Liver (tissue), 9 donors: ENCODE measurements around the gene PLAAT4. TPM values are rescaled to one million over a fixed set of nuclear protein-coding genes. Genes with fewer than 3 reads are reported as not detected.

Source experiments
- DNase-seq: peaks from one replicate; pipeline ENCODE4 v3.0.0-alpha.2; 2017; ENCODE audit warnings: low spot score
- H3K27ac ChIP-seq, 2 donors: one replicate each; pipeline ENCODE4 v1.7.0; 2013; ENCODE audit warnings: inconsistent platforms in 2 of 2, low read length in 2 of 2, control low read depth in 1 of 2, low read depth in 1 of 2, mild to moderate bottlenecking in 1 of 2
- H3K27me3 ChIP-seq, 4 donors: one replicate each; pipeline versions ENCODE4 v1.6.1 to v1.7.0; 2013; ENCODE audit warnings: low read length in 3 of 4, inconsistent platforms in 1 of 4, mild to moderate bottlenecking in 1 of 4, moderate library complexity in 1 of 4; ENCODE audit not compliant: control insufficient read depth in 4 of 4, insufficient read depth in 4 of 4
- H3K36me3 ChIP-seq, 4 donors: one replicate each; pipeline versions ENCODE4 v1.6.1 to v1.7.0; 2013; ENCODE audit warnings: low read length in 3 of 4, mild to moderate bottlenecking in 3 of 4, low read depth in 1 of 4, moderate library complexity in 1 of 4; ENCODE audit not compliant: control insufficient read depth in 4 of 4, insufficient read depth in 3 of 4
- H3K4me1 ChIP-seq, 4 donors: one replicate each; pipeline versions ENCODE4 v1.6.1 to v1.7.0; 2013; ENCODE audit warnings: low read length in 3 of 4, mild to moderate bottlenecking in 3 of 4, moderate library complexity in 1 of 4; ENCODE audit not compliant: control insufficient read depth in 4 of 4, insufficient read depth in 4 of 4
- H3K4me3 ChIP-seq, 3 donors: one replicate each; pipeline versions ENCODE4 v1.6.1 to v1.7.0; 2013; ENCODE audit warnings: low read length in 3 of 3, control low read depth in 1 of 3, low read depth in 1 of 3, mild to moderate bottlenecking in 1 of 3
- H3K9ac ChIP-seq, 2 donors: one replicate each; pipeline ENCODE4 v1.7.0; 2013; ENCODE audit warnings: low read length in 2 of 2, mild to moderate bottlenecking in 2 of 2, moderate library complexity in 2 of 2, control low read depth in 1 of 2, low read depth in 1 of 2
- H3K9me3 ChIP-seq, 4 donors: one replicate each; pipeline versions ENCODE4 v1.6.1 to v1.7.0; 2013; ENCODE audit warnings: low read length in 3 of 4; ENCODE audit not compliant: control insufficient read depth in 4 of 4
- EGR1 ChIP-seq, 2 donors: IDR thresholded peaks; 2 replicates each; pipeline ENCODE4 v1.6.1; 2016 to 2018; ENCODE audit warnings: antibody characterized with exemption in 2 of 2, low read depth in 2 of 2
- FOXA1 ChIP-seq: IDR thresholded peaks from 2 replicates; pipeline ENCODE4 v1.6.1; 2016; ENCODE audit warnings: antibody characterized with exemption
- FOXA2 ChIP-seq: IDR thresholded peaks from 2 replicates; pipeline ENCODE4 v1.6.1; 2016; ENCODE audit warnings: antibody characterized with exemption
- GABPA ChIP-seq, 2 donors: IDR thresholded peaks in 1 of 2; conservative IDR thresholded peaks in 1 of 2; 2 replicates each; pipeline ENCODE4 v1.6.1; 2016; ENCODE audit warnings: antibody characterized with exemption in 2 of 2, mild to moderate bottlenecking in 1 of 2, moderate library complexity in 1 of 2
- HNF4A ChIP-seq, 2 donors: conservative IDR thresholded peaks; 2 replicates each; pipeline ENCODE4 v1.6.1; 2016; ENCODE audit warnings: antibody characterized with exemption in 2 of 2, mild to moderate bottlenecking in 2 of 2
- HNF4G ChIP-seq: IDR thresholded peaks from 2 replicates; pipeline ENCODE4 v1.6.1; 2016; ENCODE audit warnings: antibody characterized with exemption
- NR2F2 ChIP-seq: IDR thresholded peaks from 2 replicates; pipeline ENCODE4 v1.6.1; 2016; ENCODE audit warnings: antibody characterized with exemption
- RAD21 ChIP-seq, 2 donors: IDR thresholded peaks; 2 replicates each; pipeline ENCODE4 v1.6.1; 2016; ENCODE audit warnings: antibody characterized with exemption in 2 of 2, mild to moderate bottlenecking in 2 of 2
- RXRA ChIP-seq, 2 donors: IDR thresholded peaks; 2 replicates each; pipeline ENCODE4 v1.6.1; 2017 to 2018; ENCODE audit warnings: antibody characterized with exemption in 2 of 2, mild to moderate bottlenecking in 1 of 2
- TAF1 ChIP-seq: conservative IDR thresholded peaks from 2 replicates; pipeline ENCODE4 v1.6.1; 2016; ENCODE audit warnings: antibody characterized with exemption, mild to moderate bottlenecking
- YY1 ChIP-seq: IDR thresholded peaks from 2 replicates; pipeline ENCODE4 v1.6.1; 2016; ENCODE audit warnings: antibody characterized with exemption, mild to moderate bottlenecking
- WGBS: extraction: QIAGEN DNeasy Blood & Tissue Kit; methylation state at CpG from one replicate; pipeline ENCODE4 v1.1.7; 2013; 5-methylcytosine and 5-hydroxymethylcytosine counted together
- polyA plus RNA-seq, 2 donors: library from polyadenylated mRNA; stranded (reverse) in 1 of 2; unstranded in 1 of 2; fragments of 200-250 nt in 1 of 2; fragments of >200 nt in 1 of 2; fragmentation: Nextera tagmentation in 1 of 2; extraction: Ambion mirVana in 1 of 2; gene quantifications; one replicate each; pipeline versions ENCODE4 v1.2.1 to v1.2.3, GENCODE V29; 2013 to 2015
- total RNA-seq, 2 donors: library from RNA; depleted of rRNA; stranded (reverse); fragments of >200 nt; gene quantifications; one replicate each; pipeline ENCODE4 v1.2.3, GENCODE V29; 2014
- TF ChIP-seq, protein P1 (sequence below): IDR thresholded peaks from 2 replicates; pipeline ENCODE4 v1.6.1; 2016; ENCODE audit warnings: antibody characterized with exemption
- TF ChIP-seq, protein P2 (sequence below): IDR thresholded peaks from 2 replicates; pipeline ENCODE4 v1.6.1; 2016; ENCODE audit warnings: antibody characterized with exemption
- TF ChIP-seq, protein P3 (sequence below): fragments of 150-350 bp; IDR thresholded peaks from 2 replicates; pipeline ENCODE4 v1.5.1; 2017; ENCODE audit warnings: improper control_type of control experiment, low read depth, low read length; ENCODE audit not compliant: missing input control
- TF ChIP-seq, protein P4 (sequence below): IDR thresholded peaks from 2 replicates; pipeline ENCODE4 v1.6.1; 2016; ENCODE audit warnings: antibody characterized with exemption
- donor health status: healthy.
- donor health status: healthy.
- donor health status: healthy.
- donor health status: healthy.
- donor health status: healthy.

The PLAAT4 gene
- total and polyA plus RNA-seq, 4 donors: 4.4 to 86.4 (median 44.8) TPM

DNA sequence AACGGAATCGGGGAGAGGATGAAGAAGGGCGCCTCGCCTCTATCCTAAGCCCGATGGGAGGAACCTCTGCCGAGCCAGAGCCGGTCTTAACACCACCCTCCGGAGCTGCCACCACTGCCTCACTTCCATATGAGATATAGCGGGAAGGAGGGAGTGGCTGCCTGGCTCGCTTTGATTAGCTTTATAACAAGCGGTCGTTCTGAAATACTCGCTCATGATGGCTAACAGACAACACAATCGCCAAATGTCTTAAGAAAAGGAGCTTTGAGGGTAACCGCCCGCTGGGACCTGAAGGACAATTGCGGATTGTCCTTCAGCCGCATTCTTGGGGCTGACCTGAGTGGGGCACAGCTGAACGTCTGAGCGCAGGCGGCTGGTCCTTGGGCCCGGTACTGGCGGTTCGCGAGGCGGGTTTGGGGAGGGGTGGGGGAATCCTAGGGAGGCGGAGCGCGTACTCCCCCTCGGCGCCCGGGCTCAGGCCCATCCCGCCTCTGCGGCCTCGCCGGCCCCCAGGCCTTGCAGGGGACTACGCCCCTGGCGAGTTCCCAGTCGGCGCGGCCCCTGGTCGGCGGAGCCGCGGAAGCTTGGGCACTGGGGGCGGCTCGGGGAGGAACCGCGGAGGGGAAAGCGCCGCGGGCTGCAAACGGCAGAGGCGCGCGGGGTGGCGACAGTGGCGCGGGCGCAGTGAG lies 45.9 kb upstream of the PLAAT4 start, which contains the start of gene PLAAT5:
PLAAT5 (minus strand) TSS at position 617 of the 689 bp plus-strand sequence; CDS start at position 484, 133 bp downstream.
- TF ChIP-seq, protein P1, sequence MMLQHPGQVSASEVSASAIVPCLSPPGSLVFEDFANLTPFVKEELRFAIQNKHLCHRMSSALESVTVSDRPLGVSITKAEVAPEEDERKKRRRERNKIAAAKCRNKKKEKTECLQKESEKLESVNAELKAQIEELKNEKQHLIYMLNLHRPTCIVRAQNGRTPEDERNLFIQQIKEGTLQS: no peak
- TF ChIP-seq TAF1: no peak
- peak; percentile 63 for DNase-seq
- Histone ChIP-seq H3K9me3 (no peaks in the 10 kb centered on the region), H3K27ac (no peak within 1 kb of the TSS), H3K4me3 (peak within 1 kb of the TSS; percentile 13 to 53 (median 24)), H3K4me1 (peaks cover 3 to 26% (median 22%) of the 10 kb centered on the region in 4 donors), H3K9ac (no peak within 1 kb of the TSS), H3K36me3 (no peaks in the 10 kb centered on the region), H3K27me3 (no peaks in the 10 kb centered on the region)
- 19% methylated on average over 60 of the region's 60 CpGs for WGBS

DNA sequence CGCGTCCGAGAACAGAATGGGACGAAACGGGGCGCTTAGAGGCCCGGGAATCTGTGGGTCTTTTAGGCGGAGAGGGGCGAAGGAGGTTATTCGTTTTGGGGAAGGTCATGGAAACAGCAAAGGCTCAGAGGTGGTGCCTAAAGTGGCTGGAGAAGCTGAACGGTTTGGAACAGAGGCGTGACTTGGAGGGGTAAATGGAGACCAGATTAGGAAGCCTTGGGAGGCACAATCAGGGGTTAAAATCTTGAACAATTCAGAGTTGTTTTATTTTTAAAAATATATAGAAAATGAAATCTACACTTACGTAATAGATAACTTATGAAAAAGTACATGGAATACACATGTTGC lies 45.4 kb upstream of the PLAAT4 start:
- TF ChIP-seq NR2F2 (no peak), HNF4A (conservative IDR thresholded peaks at IDR 0.05) (no peak), EGR1 (IDR thresholded peaks at IDR 0.05; ENCODE audit: low read depth in 2 of 2) (no peak), YY1 (no peak), FOXA2 (no peak), GABPA (IDR thresholded peaks at IDR 0.05 in 1 of 2, conservative IDR thresholded peaks at IDR 0.05 in 1 of 2) (no peak), HNF4G (no peak), RAD21 (IDR thresholded peaks at IDR 0.05) (no peak), RXRA (IDR thresholded peaks at IDR 0.05) (no peak), FOXA1 (no peak)
- TF ChIP-seq, protein P2, sequence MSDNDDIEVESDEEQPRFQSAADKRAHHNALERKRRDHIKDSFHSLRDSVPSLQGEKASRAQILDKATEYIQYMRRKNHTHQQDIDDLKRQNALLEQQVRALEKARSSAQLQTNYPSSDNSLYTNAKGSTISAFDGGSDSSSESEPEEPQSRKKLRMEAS: no peak
- TF ChIP-seq, protein P1: no peak
- TF ChIP-seq, protein P3, sequence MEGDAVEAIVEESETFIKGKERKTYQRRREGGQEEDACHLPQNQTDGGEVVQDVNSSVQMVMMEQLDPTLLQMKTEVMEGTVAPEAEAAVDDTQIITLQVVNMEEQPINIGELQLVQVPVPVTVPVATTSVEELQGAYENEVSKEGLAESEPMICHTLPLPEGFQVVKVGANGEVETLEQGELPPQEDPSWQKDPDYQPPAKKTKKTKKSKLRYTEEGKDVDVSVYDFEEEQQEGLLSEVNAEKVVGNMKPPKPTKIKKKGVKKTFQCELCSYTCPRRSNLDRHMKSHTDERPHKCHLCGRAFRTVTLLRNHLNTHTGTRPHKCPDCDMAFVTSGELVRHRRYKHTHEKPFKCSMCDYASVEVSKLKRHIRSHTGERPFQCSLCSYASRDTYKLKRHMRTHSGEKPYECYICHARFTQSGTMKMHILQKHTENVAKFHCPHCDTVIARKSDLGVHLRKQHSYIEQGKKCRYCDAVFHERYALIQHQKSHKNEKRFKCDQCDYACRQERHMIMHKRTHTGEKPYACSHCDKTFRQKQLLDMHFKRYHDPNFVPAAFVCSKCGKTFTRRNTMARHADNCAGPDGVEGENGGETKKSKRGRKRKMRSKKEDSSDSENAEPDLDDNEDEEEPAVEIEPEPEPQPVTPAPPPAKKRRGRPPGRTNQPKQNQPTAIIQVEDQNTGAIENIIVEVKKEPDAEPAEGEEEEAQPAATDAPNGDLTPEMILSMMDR: no peak
- TF ChIP-seq, protein P4, sequence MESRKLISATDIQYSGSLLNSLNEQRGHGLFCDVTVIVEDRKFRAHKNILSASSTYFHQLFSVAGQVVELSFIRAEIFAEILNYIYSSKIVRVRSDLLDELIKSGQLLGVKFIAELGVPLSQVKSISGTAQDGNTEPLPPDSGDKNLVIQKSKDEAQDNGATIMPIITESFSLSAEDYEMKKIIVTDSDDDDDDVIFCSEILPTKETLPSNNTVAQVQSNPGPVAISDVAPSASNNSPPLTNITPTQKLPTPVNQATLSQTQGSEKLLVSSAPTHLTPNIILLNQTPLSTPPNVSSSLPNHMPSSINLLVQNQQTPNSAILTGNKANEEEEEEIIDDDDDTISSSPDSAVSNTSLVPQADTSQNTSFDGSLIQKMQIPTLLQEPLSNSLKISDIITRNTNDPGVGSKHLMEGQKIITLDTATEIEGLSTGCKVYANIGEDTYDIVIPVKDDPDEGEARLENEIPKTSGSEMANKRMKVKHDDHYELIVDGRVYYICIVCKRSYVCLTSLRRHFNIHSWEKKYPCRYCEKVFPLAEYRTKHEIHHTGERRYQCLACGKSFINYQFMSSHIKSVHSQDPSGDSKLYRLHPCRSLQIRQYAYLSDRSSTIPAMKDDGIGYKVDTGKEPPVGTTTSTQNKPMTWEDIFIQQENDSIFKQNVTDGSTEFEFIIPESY: no peak
- no peaks in the 10 kb centered on the region for H3K27me3 ChIP-seq
- H3K4me1 ChIP-seq: peaks cover 3 to 26% (median 22%) of the 10 kb centered on the region in 4 donors
- no peaks in the 10 kb centered on the region for H3K9me3 ChIP-seq
- no peak overlapping the region for H3K9ac ChIP-seq
- 4% methylated on average over 13 of the region's 13 CpGs for WGBS
- no peak for DNase-seq
- no peaks in the 10 kb centered on the region for H3K36me3 ChIP-seq
- no peak overlapping the region for H3K27ac ChIP-seq
- H3K4me3 ChIP-seq: peak overlapping the region; percentile 13 to 53 (median 24)
